HepG2 (cell line): ENCODE data around the gene GRIFIN. TPM values are rescaled to one million over a fixed set of nuclear protein-coding genes. Genes with fewer than 3 reads are reported as not detected.
A peak's percentile ranks its signal among the peaks of the same experiment; 100 is the strongest.
"Not testable (repeated sequence)": the region's sequence is repeated elsewhere in the genome, so short reads cannot be mapped to it uniquely, and the experiment has no call there.

Experiments used
- ATAC-seq: fragments of 200-7000 bp; cut with Tn5 transposase; 3 replicates; pipeline ENCODE4 v1.9.1; 2020; ENCODE audit warnings: mild to moderate bottlenecking, moderate library complexity
- BruUV-seq: library from RNA; stranded (reverse); fragments of 400-500 nt; replicated peaks from 2 replicates; lab custom pipeline; 2021; lab: Mats Ljungman, UMichigan
- CTCF ChIA-PET: fragments of 300-600 bp; formaldehyde crosslinking; extraction: SDS; loops from one replicate; lab custom pipeline; 2021; ENCODE audit warnings: low total read pairs, inconsistent platforms, low intra/inter-chr PET ratio; lab: Yijun Ruan, JAX
- POLR2A ChIA-PET: fragments of 350-600 bp; sonication (Branson Sonifier 250); formaldehyde crosslinking; loops from one replicate; lab custom pipeline; 2020; ENCODE audit warnings: antibody characterized with exemption, inconsistent platforms; lab: Yijun Ruan, JAX
- DNase-seq: peaks from one replicate; pipeline ENCODE4 v3.0.0-alpha.2; 2015; ENCODE audit warnings: low spot score
- FAIRE-seq: peaks from 3 replicates; lab custom pipeline; 2011; peaks lifted over from hg19 to GRCh38; lab: Jason Lieb, UNC
- H2AFZ ChIP-seq: one replicate; pipeline ENCODE4 v1.6.1; 2011; ENCODE audit warnings: low read length, inconsistent platforms
- H3K27ac ChIP-seq: fragments of 300-600 bp; 3 replicates; pipeline ENCODE4 v1.8.0; 2011; ENCODE audit warnings: mixed run types, mild to moderate bottlenecking, mixed read lengths, low read length, inconsistent platforms; ENCODE audit not compliant: insufficient read depth; ENCODE audit errors: extremely low read length
- H3K27me3 ChIP-seq, 2 experiments: fragments of 200-600 bp in 1 of 2; 2 replicates in 1 of 2; 3 replicates in 1 of 2; pipeline versions ENCODE4 v1.6.0 to v1.8.0; 2011; ENCODE audit warnings: low read length in 2 of 2, mild to moderate bottlenecking in 2 of 2, moderate library complexity in 2 of 2, inconsistent platforms in 1 of 2; ENCODE audit not compliant: insufficient read depth in 2 of 2, control insufficient read depth in 1 of 2
- H3K36me3 ChIP-seq, 2 experiments: fragments of 200-600 bp in 1 of 2; replicated peaks in 1 of 2; 2 replicates in 1 of 2; 3 replicates in 1 of 2; pipeline versions ENCODE4 v1.5.1 to v1.8.0; 2011; ENCODE audit warnings: low read length in 2 of 2, inconsistent platforms in 1 of 2; ENCODE audit not compliant: insufficient read depth in 2 of 2, control insufficient read depth in 1 of 2
- H3K4me1 ChIP-seq: 2 replicates; pipeline ENCODE4 v1.5.1; 2012; ENCODE audit warnings: low read length, inconsistent platforms; ENCODE audit not compliant: insufficient read depth
- H3K4me2 ChIP-seq: 2 replicates; pipeline ENCODE4 v1.6.0; 2011; ENCODE audit warnings: low read depth, low read length, inconsistent platforms
- H3K4me3 ChIP-seq, 3 experiments: fragments of 200-600 bp in 1 of 3; sonication (generic), shearing (Covaris generic) in 1 of 3; replicated peaks in 1 of 3; 2 replicates each; pipeline ENCODE4 v1.5.1; 2011 to 2016; ENCODE audit warnings: low read length in 3 of 3, inconsistent platforms in 2 of 3, low read depth in 2 of 3, mild to moderate bottlenecking in 2 of 3, control low read depth in 1 of 3, mixed read lengths in 1 of 3; ENCODE audit not compliant: insufficient read depth in 1 of 3
- H3K79me2 ChIP-seq: one replicate; pipeline ENCODE4 v1.6.1; 2011; ENCODE audit warnings: low read length, inconsistent platforms; ENCODE audit not compliant: insufficient read depth
- H3K9ac ChIP-seq: 2 replicates; pipeline ENCODE4 v1.6.0; 2011; ENCODE audit warnings: mild to moderate bottlenecking, low read depth, low read length, inconsistent platforms; ENCODE audit not compliant: insufficient read depth
- H3K9me3 ChIP-seq: 2 replicates; pipeline ENCODE4 v1.5.1; 2012; ENCODE audit warnings: mild to moderate bottlenecking, low read length
- H4K20me1 ChIP-seq: 2 replicates; pipeline ENCODE4 v1.6.0; 2011; ENCODE audit warnings: inconsistent platforms, mild to moderate bottlenecking, low read length, moderate library complexity; ENCODE audit not compliant: insufficient read depth
- ADNP ChIP-seq: sonication (generic); formaldehyde crosslinking; IDR thresholded peaks from 2 replicates; pipeline ENCODE4 v1.4.0; 2020; ENCODE audit warnings: missing genetic modification reagents
- BHLHE40 ChIP-seq: IDR thresholded peaks from 2 replicates; pipeline ENCODE4 v1.6.1; 2011; ENCODE audit warnings: low read length, improper control_type of control experiment
- KDM1A ChIP-seq: IDR thresholded peaks from 2 replicates; pipeline ENCODE4 v1.6.1; 2016; ENCODE audit warnings: missing compliant biosample characterization
- ZNF512 ChIP-seq: sonication (generic); formaldehyde crosslinking; IDR thresholded peaks from 2 replicates; pipeline ENCODE4 v1.4.0; 2020; ENCODE audit warnings: mild to moderate bottlenecking, missing genetic modification reagents
- ZNF629 ChIP-seq: sonication (generic); formaldehyde crosslinking; conservative IDR thresholded peaks from 2 replicates; pipeline ENCODE4 v1.5.0; 2020; ENCODE audit warnings: missing genetic modification reagents
- WGBS: methylation state at CpG from one replicate; pipeline ENCODE4 v1.1.6; 2017; ENCODE audit warnings: low lambda C conversion rate; 5-methylcytosine and 5-hydroxymethylcytosine counted together
- in situ Hi-C: cut with HindIII; loops from 2 replicates; pipeline ENCODE4 v1.10.0; 2017; ENCODE audit warnings: low pct_unique_long_range_greater_than_20kb; ENCODE audit not compliant: extremely low pct_ligation_motif_present
- intact Hi-C: fragments of 100-400 bp; cut with micrococcal nuclease; formaldehyde crosslinking; loops from one replicate; pipeline ENCODE4 v1.10.0; 2022; ENCODE audit not compliant: unreplicated experiment
- polyA plus RNA-seq, 8 experiments: library from polyadenylated mRNA; depleted of rRNA in 3 of 8; stranded (reverse) in 7 of 8; unstranded in 1 of 8; fragments of >200 nt; fragmentation: Illumina TruSeq in 4 of 8; extraction: Trizol in 4 of 8; gene quantifications; 2 replicates each; pipeline versions ENCODE4 v1.2.1 to v1.2.3, GENCODE V29; 2011 to 2016; ENCODE audit warnings: low read depth in 4 of 8, missing spikeins in 1 of 8, mixed read lengths in 1 of 8; ENCODE audit not compliant: insufficient read depth in 1 of 8
- total RNA-seq, 5 experiments: library from RNA; depleted of rRNA; stranded (reverse); fragments of >200 nt; fragmentation: Illumina TruSeq; extraction: Trizol; gene quantifications; 2 replicates each; pipeline ENCODE4 v1.2.3, GENCODE V29; 2016; ENCODE audit warnings: low read depth in 1 of 5

GRIFIN gene
- total and polyA plus RNA-seq, 2 of the 13 experiments (the other 11 are each of a cell fraction or from before 2014, with no cell fraction given), result not detected

GRCh38 chr7:2470204-2471021, 5.8 kb downstream of the GRIFIN start (continued):
- TF ChIP-seq BHLHE40, result peak; percentile 63; the same call in 1 of the 2 replicates
- peak; percentile 94 for TF ChIP-seq ZNF629 (CRISPR knock-in tag)
- peak; percentile 70 for TF ChIP-seq KDM1A
- peak; percentile 53 for TF ChIP-seq ADNP (CRISPR knock-in tag)

GRCh38 chr7:2469460-2470203, 6.6 kb downstream of the GRIFIN start:
- TF ChIP-seq ZNF512 (CRISPR knock-in tag), result peak; percentile 87; the same call in 1 of the 2 replicates
- BruUV-seq, DNase-seq, H3K9ac ChIP-seq, H4K20me1 ChIP-seq, H3K79me2 ChIP-seq, H3K27ac ChIP-seq, H3K9me3 ChIP-seq, H3K36me3 ChIP-seq, FAIRE-seq, ATAC-seq, H2AFZ ChIP-seq, in situ Hi-C loops: not testable (repeated sequence)
- intact Hi-C loops, result loop anchor here (1.0 to 10.0 kb wide), 2 partner anchors 18 to 95 kb away; no protein-coding TSS in a partner anchor
- WGBS, result 44% methylated on average over 9 of the region's 9 CpGs
- POLR2A ChIA-PET, result interaction anchor here (0.6 to 4.2 kb wide), 2 partner anchors 18 to 74 kb away, joined by 3 to 22 read pairs; no protein-coding TSS in a partner anchor
- peaks cover 4 to 24% of the 10 kb centered on the region in 2 experiments; a peak in 4 of 5 replicates for H3K27me3 ChIP-seq
- H3K4me3 ChIP-seq, result peak overlapping the region in 1 of 3 experiments; percentile 38; a peak in 1 of 6 replicates
- H3K4me2 ChIP-seq, result peak overlapping the region; percentile 54
- peaks cover 36% of the 10 kb centered on the region for H3K4me1 ChIP-seq
- CTCF ChIA-PET, result interaction anchor here (2.7 kb wide), 1 partner anchor 18 kb away, joined by 24 read pairs; no protein-coding TSS in a partner anchor
